Measurements from ENCODE around the gene RPS16. TPM values are rescaled to one million over a fixed set of nuclear protein-coding genes. Genes with fewer than 3 reads are reported as not detected.
"Not testable (repeated sequence)": the region's sequence is repeated elsewhere in the genome, so short reads cannot be mapped to it uniquely, and the experiment has no call there.

The RPS16 gene
- total RNA-seq, 1 donor from 2014 or later, result 1,453 TPM

DNA sequence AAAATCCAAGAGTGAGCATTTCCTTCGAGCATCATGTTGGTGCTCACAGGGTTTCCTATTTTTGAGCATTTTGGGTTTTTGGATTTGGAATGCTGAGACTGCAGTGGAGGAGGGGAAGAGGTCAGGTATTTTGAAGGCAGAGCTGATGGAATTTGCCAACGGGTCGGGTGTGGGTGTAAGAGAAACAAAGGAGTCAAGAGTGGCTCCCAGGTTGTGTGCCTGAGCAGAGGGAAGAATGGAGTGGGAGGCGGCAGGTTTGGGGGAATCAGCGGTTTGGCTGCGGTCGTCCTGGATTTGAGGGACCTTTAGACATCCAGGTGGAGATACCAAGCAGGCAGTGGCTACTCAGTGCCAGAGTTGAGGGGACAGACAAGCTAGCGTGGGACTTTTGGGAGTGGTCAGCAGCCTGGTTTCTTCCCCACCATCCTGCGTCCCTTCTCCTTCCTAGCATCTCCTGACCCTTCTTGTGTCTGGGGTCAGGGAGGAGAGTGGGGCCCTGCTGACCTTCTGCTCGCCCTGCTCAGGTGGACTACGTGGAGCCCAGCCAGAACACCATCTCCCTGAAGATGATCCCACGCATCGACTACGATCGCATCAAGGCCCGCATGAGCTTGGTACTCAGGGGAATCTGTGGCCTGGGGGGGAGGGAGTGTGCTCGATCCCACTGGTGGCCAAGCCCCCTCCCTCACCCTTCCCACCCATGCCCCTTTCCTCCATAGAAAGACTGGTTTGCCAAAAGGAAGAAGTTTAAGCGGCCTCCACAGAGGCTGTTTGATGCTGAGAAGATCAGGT, 30.4 kb upstream of the RPS16 start:
- H3K36me3 ChIP-seq, result peaks cover 72 to 85% of the 10 kb centered on the region in 2 donors
- TF ChIP-seq, protein P1, sequence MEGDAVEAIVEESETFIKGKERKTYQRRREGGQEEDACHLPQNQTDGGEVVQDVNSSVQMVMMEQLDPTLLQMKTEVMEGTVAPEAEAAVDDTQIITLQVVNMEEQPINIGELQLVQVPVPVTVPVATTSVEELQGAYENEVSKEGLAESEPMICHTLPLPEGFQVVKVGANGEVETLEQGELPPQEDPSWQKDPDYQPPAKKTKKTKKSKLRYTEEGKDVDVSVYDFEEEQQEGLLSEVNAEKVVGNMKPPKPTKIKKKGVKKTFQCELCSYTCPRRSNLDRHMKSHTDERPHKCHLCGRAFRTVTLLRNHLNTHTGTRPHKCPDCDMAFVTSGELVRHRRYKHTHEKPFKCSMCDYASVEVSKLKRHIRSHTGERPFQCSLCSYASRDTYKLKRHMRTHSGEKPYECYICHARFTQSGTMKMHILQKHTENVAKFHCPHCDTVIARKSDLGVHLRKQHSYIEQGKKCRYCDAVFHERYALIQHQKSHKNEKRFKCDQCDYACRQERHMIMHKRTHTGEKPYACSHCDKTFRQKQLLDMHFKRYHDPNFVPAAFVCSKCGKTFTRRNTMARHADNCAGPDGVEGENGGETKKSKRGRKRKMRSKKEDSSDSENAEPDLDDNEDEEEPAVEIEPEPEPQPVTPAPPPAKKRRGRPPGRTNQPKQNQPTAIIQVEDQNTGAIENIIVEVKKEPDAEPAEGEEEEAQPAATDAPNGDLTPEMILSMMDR (IDR thresholded peaks at IDR 0.05), result no peak
- no peak overlapping the region for H3K27ac ChIP-seq
- no peak for DNase-seq (ENCODE audit: low spot score in 2 of 2)
- no peaks in the 10 kb centered on the region for H3K27me3 ChIP-seq
- no peaks in the 10 kb centered on the region for H3K4me1 ChIP-seq
- H3K4me3 ChIP-seq, result no peak overlapping the region
- intact Hi-C loops (cut with DNase I), result no loop called here
- H3K9me3 ChIP-seq, result no peaks in the 10 kb centered on the region

DNA sequence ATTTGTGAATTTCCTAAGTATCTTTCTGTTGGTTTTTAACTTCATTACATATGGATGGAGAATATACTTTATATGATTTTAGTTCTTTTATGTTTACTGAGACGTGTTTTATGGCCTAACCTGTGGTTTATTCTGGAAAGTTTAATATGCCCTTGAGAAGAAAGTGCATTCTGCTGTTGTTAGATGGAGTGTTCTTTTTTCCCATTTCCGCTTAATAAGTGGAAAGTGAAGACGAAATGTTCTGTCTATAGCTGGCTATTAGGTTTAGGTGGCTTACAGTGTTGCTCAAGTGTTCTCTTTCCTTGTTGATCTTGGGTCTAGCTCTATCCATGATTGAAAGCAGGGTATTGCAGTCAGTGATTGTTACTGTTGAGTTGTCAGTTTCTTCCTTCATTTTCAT, 27.7 kb upstream of the RPS16 start:
- H3K27ac ChIP-seq, result no peak overlapping the region
- intact Hi-C loops (cut with DNase I), result no loop called here
- H3K27me3 ChIP-seq, result no peaks in the 10 kb centered on the region
- H3K36me3 ChIP-seq, result peaks cover 71 to 85% of the 10 kb centered on the region in 2 donors
- H3K4me3 ChIP-seq, result no peak overlapping the region
- no peak for DNase-seq (ENCODE audit: low spot score in 2 of 2)
- H3K4me1 ChIP-seq, result no peaks in the 10 kb centered on the region
- TF ChIP-seq, protein P1 (IDR thresholded peaks at IDR 0.05), result no peak
- no peaks in the 10 kb centered on the region for H3K9me3 ChIP-seq

DNA sequence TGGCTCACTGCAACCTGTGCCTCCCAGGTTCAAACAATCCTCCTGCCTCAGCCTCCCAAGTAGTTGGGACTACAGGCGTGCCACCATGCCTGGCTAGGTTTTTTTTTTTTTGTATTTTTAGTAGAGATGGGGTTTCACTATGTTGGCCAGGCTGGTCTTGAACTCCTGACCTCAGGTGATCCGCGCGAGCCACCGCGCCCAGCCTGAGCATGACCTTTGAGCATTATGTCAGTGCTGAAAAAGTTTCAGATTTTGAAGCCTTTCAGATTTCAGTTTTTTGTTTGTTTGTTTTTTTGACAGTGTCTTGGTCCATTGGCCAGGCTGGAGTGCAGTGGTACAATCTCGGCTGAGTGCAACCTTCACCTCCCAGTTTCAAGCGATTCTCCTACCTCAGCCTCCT, 15.5 kb upstream of the RPS16 start:
- H3K9me3 ChIP-seq; DNase-seq (ENCODE audit: low spot score in 2 of 2); H3K27me3 ChIP-seq; H3K27ac ChIP-seq; intact Hi-C loops (cut with DNase I); H3K4me3 ChIP-seq: not testable (repeated sequence)
- H3K4me1 ChIP-seq, result peaks cover 7 to 20% of the 10 kb centered on the region in 2 donors
- H3K36me3 ChIP-seq, result peaks cover 38 to 40% of the 10 kb centered on the region in 2 donors

DNA sequence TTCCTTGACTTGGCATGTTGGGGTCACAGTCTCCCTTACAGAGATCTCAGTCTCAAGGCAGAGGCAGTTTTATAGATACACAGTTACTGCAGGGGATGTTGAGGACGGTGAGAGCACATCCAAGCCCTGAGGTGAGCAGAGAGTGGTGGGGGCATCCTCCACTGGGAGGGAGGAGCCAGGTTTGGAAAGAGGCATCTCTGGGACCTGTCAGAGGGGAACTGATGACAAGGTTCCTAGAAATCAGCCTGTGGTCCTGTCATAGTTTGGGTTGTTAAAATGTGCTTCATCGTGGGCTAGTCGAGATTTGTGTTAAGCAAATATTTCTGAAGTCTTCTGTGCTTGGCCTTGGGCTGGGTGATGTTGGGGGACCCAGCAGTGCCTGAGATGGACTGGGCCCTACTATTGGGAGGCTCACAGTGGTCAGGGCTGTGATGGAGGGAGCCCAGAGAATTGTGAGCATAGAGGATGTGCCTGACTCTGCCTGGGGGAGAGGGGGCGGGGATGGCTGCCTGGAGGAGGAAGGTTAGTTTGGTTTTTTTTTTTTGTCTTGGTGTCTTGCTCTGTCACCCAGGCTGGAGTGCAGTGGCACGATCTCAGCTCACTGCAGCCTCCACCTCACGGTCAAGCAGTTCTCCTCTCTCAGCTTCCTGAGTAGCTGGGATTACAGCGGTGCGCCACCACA, 13.5 kb upstream of the RPS16 start:
- Histone ChIP-seq H3K36me3 (peaks cover 28 to 30% of the 10 kb centered on the region in 2 donors), H3K27ac (no peak overlapping the region), H3K9me3 (no peaks in the 10 kb centered on the region), H3K4me3 (no peak overlapping the region), H3K4me1 (peaks cover 12 to 29% of the 10 kb centered on the region in 2 donors), H3K27me3 (no peaks in the 10 kb centered on the region)
- intact Hi-C loops (cut with DNase I), result loop anchor here (10.0 kb wide), 1 partner anchor 324 kb away; the partner anchor contains the start of gene PAK4
- TF ChIP-seq, protein P1 (IDR thresholded peaks at IDR 0.05), result no peak
- no peak for DNase-seq (ENCODE audit: low spot score in 2 of 2)

DNA sequence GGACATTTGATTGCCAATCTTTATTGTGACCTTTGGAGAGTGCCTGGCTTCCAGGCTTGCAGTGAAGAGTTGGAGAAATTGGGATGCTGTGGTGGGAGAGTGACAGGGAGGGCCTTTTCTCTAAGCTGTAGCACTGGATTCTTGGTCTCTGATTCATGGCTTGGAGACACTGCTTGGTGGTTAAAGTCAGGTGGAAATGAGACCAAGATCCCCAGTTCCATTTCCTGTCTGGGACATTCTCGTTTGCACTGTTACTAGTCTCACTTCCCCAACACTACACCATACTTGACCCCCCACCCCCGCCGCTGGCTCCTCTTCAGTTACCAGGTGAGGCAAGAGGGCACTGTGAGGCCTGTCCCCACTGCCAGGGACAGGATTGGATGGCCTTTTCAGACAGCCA, 12.5 kb upstream of the RPS16 start:
- Histone ChIP-seq H3K36me3 (peaks cover 19 to 21% of the 10 kb centered on the region in 2 donors), H3K4me3 (no peak overlapping the region), H3K27me3 (no peaks in the 10 kb centered on the region), H3K4me1 (peaks cover 13 to 32% of the 10 kb centered on the region in 2 donors), H3K27ac (no peak overlapping the region), H3K9me3 (no peaks in the 10 kb centered on the region)
- TF ChIP-seq, protein P1 (IDR thresholded peaks at IDR 0.05), result no peak
- intact Hi-C loops (cut with DNase I), result loop anchor here (10.0 kb wide), 1 partner anchor 323 kb away; the partner anchor contains the start of gene PAK4
- DNase-seq (ENCODE audit: low spot score in 2 of 2), result no peak
